Measurements from ENCODE around the gene LRRC28.

Gene LRRC28

GRCh38 chr15:99385005-99385669 is 133.9 kb downstream of the LRRC28 start:
- Histone ChIP-seq H3K36me3 (ENCODE audit: control insufficient read depth in 2 of 2, insufficient read depth in 1 of 2, low read length in 2 of 2) (peaks cover 0 to 3% of the 10 kb centered on the region in 2 experiments; a peak in 1 of 3 replicates), H3K4me1 (ENCODE audit: control insufficient read depth, insufficient read depth, low read length) (no peaks in the 10 kb centered on the region), H3K9me3 (ENCODE audit: control insufficient read depth, insufficient read depth, low read depth, low read length) (no peaks in the 10 kb centered on the region), H3K4me3 (ENCODE audit: low read depth, low read length) (no peak overlapping the region), H3K27ac (ENCODE audit: extremely low read depth, low read depth, low read length) (no peak overlapping the region)
- POLR2A ChIA-PET, result no interaction called here
- CTCF ChIA-PET, result interaction anchor here (0.6 to 2.4 kb wide), 12 partner anchors 12 to 831 kb away, joined by 3 to 13 read pairs (median 4); no protein-coding TSS in a partner anchor
- TF ChIP-seq ZIC2 (tag by site-specific recombination; IDR thresholded peaks at IDR 0.05) (peak; percentile 53), ZNF140 (tag by site-specific recombination; IDR thresholded peaks at IDR 0.05) (no peak), GLIS1 (tag by site-specific recombination; IDR thresholded peaks at IDR 0.05) (0 out of 2 replicates have a peak, but pooled peaks have one; percentile 5), REST (tag by site-specific recombination; IDR thresholded peaks at IDR 0.05) (peak; percentile 63)

- Histone ChIP-seq H3K9me3 (ENCODE audit: control insufficient read depth, insufficient read depth, low read depth, low read length) (no peaks in the 10 kb centered on the region), H3K36me3 (ENCODE audit: control insufficient read depth in 2 of 2, insufficient read depth in 1 of 2, low read length in 2 of 2) (peaks cover 0 to 3% of the 10 kb centered on the region in 2 experiments; a peak in 1 of 3 replicates), H3K4me1 (ENCODE audit: control insufficient read depth, insufficient read depth, low read length) (no peaks in the 10 kb centered on the region), H3K27ac (ENCODE audit: extremely low read depth, low read depth, low read length) (no peak overlapping the region), H3K4me3 (ENCODE audit: low read depth, low read length) (no peak overlapping the region)
- CTCF ChIA-PET, result interaction anchor here (0.8 to 2.4 kb wide), 4 partner anchors 15 to 319 kb away, joined by 3 to 13 read pairs (median 6); no protein-coding TSS in a partner anchor
- POLR2A ChIA-PET, result no interaction called here
- TF ChIP-seq IKZF3 (tag by site-specific recombination; IDR thresholded peaks at IDR 0.05) (no peak), ZIC2 (tag by site-specific recombination; IDR thresholded peaks at IDR 0.05) (0 out of 2 replicates have a peak, but pooled peaks have one; percentile 21)
Observed at GRCh38 chr15:99385865-99386264, 134.6 kb downstream of the LRRC28 start.

DNA sequence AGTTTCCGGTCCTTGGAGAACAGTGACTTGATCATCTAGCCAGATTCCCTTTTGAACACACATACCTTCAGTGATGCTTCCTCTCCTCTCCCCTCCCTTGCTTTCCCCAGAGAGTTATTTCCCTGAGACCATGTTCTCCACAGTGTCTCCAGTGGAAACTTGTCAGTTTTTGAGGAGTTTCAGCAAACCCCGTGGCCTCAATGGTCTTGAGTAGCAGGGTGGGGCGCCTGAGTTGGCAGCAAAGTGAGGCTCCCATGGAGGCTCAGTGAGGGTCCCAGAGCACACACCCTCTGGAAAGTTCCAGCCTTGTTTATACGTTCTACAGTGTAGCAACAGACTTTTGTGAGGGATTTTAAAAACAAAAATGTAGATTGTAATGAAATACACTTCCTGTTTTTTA is 135.1 kb downstream of the LRRC28 start:
- Histone ChIP-seq H3K4me1 (ENCODE audit: control insufficient read depth, insufficient read depth, low read length) (no peaks in the 10 kb centered on the region), H3K27ac (ENCODE audit: extremely low read depth, low read depth, low read length) (no peak overlapping the region), H3K9me3 (ENCODE audit: control insufficient read depth, insufficient read depth, low read depth, low read length) (no peaks in the 10 kb centered on the region), H3K4me3 (ENCODE audit: low read depth, low read length) (no peak overlapping the region), H3K36me3 (ENCODE audit: control insufficient read depth in 2 of 2, insufficient read depth in 1 of 2, low read length in 2 of 2) (peaks cover 0 to 3% of the 10 kb centered on the region in 2 experiments; a peak in 1 of 3 replicates)
- ChIA-PET POLR2A (no interaction called here), CTCF (interaction anchor here (1.6 to 2.4 kb wide), 2 partner anchors 22 to 318 kb away, joined by 3 to 13 read pairs; no protein-coding TSS in a partner anchor)
- TF ChIP-seq AEBP2 (tag by site-specific recombination; IDR thresholded peaks at IDR 0.05; ENCODE audit: borderline replicate concordance) (no peak), ZBTB48 (tag by site-specific recombination; IDR thresholded peaks at IDR 0.05) (no peak), ZNF112 (tag by site-specific recombination; IDR thresholded peaks at IDR 0.05) (no peak), ZNF843 (tag by site-specific recombination; IDR thresholded peaks at IDR 0.05) (no peak), ZNF350 (tag by site-specific recombination; IDR thresholded peaks at IDR 0.05) (no peak), ZNF146 (tag by site-specific recombination; IDR thresholded peaks at IDR 0.05) (no peak), GLI4 (tag by site-specific recombination; IDR thresholded peaks at IDR 0.05) (no peak)
